Metanephros (tissue), 1 donor: ENCODE data around the gene BBS2. TPM values are rescaled to one million over a fixed set of nuclear protein-coding genes. Genes with fewer than 3 reads are reported as not detected.

ENCODE experiments used
- total RNA-seq: library from RNA; depleted of rRNA; stranded (reverse); fragments of >200 nt; gene quantifications from one replicate; pipeline ENCODE4 v1.2.3, GENCODE V29; 2014

Gene BBS2
- total RNA-seq: 73.3 TPM

GRCh38 chr16:56519459-56520250 lies at the start of gene BBS2:
TSS of gene BBS2 (minus strand) at chr16:56520024. CDS start at chr16:56519862, 162 bp downstream.

GRCh38 chr16:56564793-56565477 lies 45.1 kb upstream of the BBS2 start, which contains the start of gene MT4:
TSS of gene MT4 (plus strand) at chr16:56565073. CDS start at chr16:56565129, 56 bp downstream.

GRCh38 chr16:56450986-56451752 lies 68.7 kb downstream of the BBS2 start, which contains the start of the genes NUDT21 and OGFOD1:
TSS of gene NUDT21 (minus strand) at chr16:56451332. CDS start at chr16:56451202, 130 bp downstream.
TSS of gene OGFOD1 (plus strand) at chr16:56451554. CDS start at chr16:56451613, 59 bp downstream.

Other genes with a start within 250 kb of the BBS2 start
- 141 TPM for gene AMFR, start 94.5 kb downstream of the BBS2 start, total RNA-seq
- 162 TPM for gene NUDT21, start 68.7 kb downstream of the BBS2 start, total RNA-seq
- gene OGFOD1, start 68.5 kb downstream of the BBS2 start, total RNA-seq: 16.8 TPM
- gene MT4, start 45.0 kb upstream of the BBS2 start, total RNA-seq: not detected
- 2.6 TPM for gene MT3, start 69.5 kb upstream of the BBS2 start, total RNA-seq
- 9.9 TPM for gene MT2A, start 88.6 kb upstream of the BBS2 start, total RNA-seq
- gene MT1E, start 105.8 kb upstream of the BBS2 start, total RNA-seq: 17.2 TPM
- gene MT1M, start 112.6 kb upstream of the BBS2 start, total RNA-seq: 1.5 TPM
- not detected for gene MT1A, start 118.6 kb upstream of the BBS2 start, total RNA-seq
- not detected for gene MT1B, start 131.9 kb upstream of the BBS2 start, total RNA-seq
- 15.8 TPM for gene MT1F, start 137.9 kb upstream of the BBS2 start, total RNA-seq
- 40.0 TPM for gene MT1G, start 148.0 kb upstream of the BBS2 start, total RNA-seq
- 18.5 TPM for gene MT1H, start 149.8 kb upstream of the BBS2 start, total RNA-seq
- gene MT1X, start 162.4 kb upstream of the BBS2 start, total RNA-seq: 37.8 TPM
- 95.5 TPM for gene NUP93, start 210.1 kb upstream of the BBS2 start, total RNA-seq